HG03060 (cell line): ENCODE measurements around the gene LARGE1.

ENCODE experiments used
- ATAC-seq: cut with Tn5 transposase; IDR thresholded peaks from one replicate; pipeline ENCODE4 v1.9.1; 2021; ENCODE audit warnings: low read depth, moderate number of reproducible peaks; ENCODE audit not compliant: unreplicated experiment

LARGE1 gene

GRCh38 chr22:33887173-33887572 lies 33.1 kb downstream of the LARGE1 start:
- no peak for ATAC-seq

- no peak for ATAC-seq
These were observed 33.6 kb downstream of the LARGE1 start for GRCh38 chr22:33886696-33887095.

GRCh38 chr22:33884829-33885228 lies 35.4 kb downstream of the LARGE1 start:
- no peak for ATAC-seq

- no peak for ATAC-seq
These were observed 36.1 kb downstream of the LARGE1 start for GRCh38 chr22:33883961-33884808.

- no peak for ATAC-seq
These were observed 36.7 kb downstream of the LARGE1 start for GRCh38 chr22:33883561-33883960.

GRCh38 chr22:33882991-33883390 lies 37.3 kb downstream of the LARGE1 start:
- ATAC-seq = no peak

GRCh38 chr22:33880986-33881385 lies 39.3 kb downstream of the LARGE1 start:
- no peak for ATAC-seq

- ATAC-seq = no peak
These were observed 40.5 kb downstream of the LARGE1 start for GRCh38 chr22:33879796-33880195.

GRCh38 chr22:33875316-33875715 lies 45.0 kb downstream of the LARGE1 start:
- ATAC-seq = no peak

- ATAC-seq = no peak
These were observed 46.1 kb downstream of the LARGE1 start for GRCh38 chr22:33874206-33874605.

- ATAC-seq = no peak
These were observed 46.6 kb downstream of the LARGE1 start for GRCh38 chr22:33873666-33874065.

GRCh38 chr22:33873186-33873585 lies 47.1 kb downstream of the LARGE1 start:
- ATAC-seq = no peak

GRCh38 chr22:33871935-33872334 lies 48.3 kb downstream of the LARGE1 start:
- no peak for ATAC-seq

- ATAC-seq = no peak
These were observed 50.3 kb downstream of the LARGE1 start for GRCh38 chr22:33869946-33870345.

GRCh38 chr22:33867971-33868370 lies 52.3 kb downstream of the LARGE1 start:
- ATAC-seq = no peak

GRCh38 chr22:33867118-33867866 lies 53.0 kb downstream of the LARGE1 start:
- ATAC-seq = no peak

- ATAC-seq = no peak
These were observed 53.8 kb downstream of the LARGE1 start for GRCh38 chr22:33866511-33866910.

GRCh38 chr22:33865996-33866395 lies 54.3 kb downstream of the LARGE1 start:
- no peak for ATAC-seq

- ATAC-seq = no peak
These were observed 55.0 kb downstream of the LARGE1 start for GRCh38 chr22:33865248-33865647.

- ATAC-seq = no peak
These were observed 55.5 kb downstream of the LARGE1 start for GRCh38 chr22:33864723-33865130.

- no peak for ATAC-seq
These were observed 58.9 kb downstream of the LARGE1 start for GRCh38 chr22:33861216-33861875.
